NCI-H1417 (cell line): ENCODE results near the gene RAD18.
A peak's percentile ranks its signal among the peaks of the same experiment; 100 is the strongest.

ENCODE experiments used
- DNase-seq, 3 experiments: peaks; one replicate each; lab custom pipeline; 2025; lab: John Stamatoyannopoulos, UW

RAD18 gene

GRCh38 chr3:8963137-8963853, at the start of gene RAD18:
RAD18 (minus strand) TSS chr3:8963472; CDS start chr3:8963385, 87 bp downstream.
- peak; percentile 83 to 91 (median 88) for DNase-seq

DNA sequence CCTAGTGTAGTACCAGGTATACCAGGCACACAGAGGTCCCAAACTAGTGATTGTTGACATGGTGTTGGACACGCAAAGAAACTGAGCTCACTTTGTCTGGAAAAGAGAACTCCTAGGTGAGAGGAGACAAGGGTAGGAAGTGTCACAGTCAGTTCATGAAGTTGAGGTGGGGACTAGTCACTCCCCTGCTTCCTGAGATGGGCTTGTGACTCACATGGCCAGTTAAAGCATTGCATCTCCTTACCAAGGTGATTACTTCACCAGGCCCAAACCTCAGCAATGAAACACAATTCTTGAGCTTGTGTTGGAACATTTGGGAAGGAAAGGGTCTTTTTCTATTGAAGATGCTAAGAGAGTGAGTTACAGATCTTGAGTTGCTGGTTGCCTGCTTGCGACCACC, 49.2 kb upstream of the RAD18 start:
- DNase-seq: no peak

- no peak for DNase-seq
Observed at GRCh38 chr3:9009976-9010545, 46.8 kb upstream of the RAD18 start.

DNA sequence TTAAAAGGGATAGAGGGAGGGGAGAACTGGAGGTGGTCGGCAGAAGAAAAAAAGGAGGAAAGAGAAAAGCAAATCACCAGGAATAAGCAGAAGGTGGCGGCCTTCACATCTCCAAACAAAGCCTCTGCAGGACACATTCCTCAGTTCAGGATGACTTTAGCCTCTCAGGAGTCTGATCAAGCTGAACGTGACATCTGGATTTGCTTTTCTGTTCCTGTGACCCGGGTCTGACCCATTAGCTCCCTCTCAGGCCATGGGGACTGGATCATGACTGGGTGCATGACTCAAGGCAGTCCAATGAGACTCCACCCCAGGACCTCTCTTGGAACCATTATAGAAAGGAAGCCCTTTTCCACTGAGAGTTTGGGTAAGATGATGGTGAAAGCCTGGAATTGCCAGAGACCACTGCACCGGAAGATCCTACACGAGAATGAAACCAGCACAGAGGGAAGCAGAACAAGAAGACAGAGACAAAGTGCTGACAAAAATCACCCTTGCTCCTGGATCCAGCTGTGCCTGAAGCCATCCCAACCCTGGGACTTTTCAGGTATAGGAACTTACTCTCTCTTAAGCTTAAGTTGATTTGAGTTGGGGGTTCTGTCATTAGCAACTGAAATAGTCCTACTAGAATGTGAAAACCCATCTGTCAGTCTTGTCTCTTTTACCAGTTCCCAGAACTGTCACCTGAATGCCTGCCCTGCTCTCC, 45.4 kb upstream of the RAD18 start:
- DNase-seq: no peak

- DNase-seq: no peak
Observed at GRCh38 chr3:9007928-9008327, 44.7 kb upstream of the RAD18 start.

GRCh38 chr3:9007213-9007612, 43.9 kb upstream of the RAD18 start:
- no peak for DNase-seq

DNA sequence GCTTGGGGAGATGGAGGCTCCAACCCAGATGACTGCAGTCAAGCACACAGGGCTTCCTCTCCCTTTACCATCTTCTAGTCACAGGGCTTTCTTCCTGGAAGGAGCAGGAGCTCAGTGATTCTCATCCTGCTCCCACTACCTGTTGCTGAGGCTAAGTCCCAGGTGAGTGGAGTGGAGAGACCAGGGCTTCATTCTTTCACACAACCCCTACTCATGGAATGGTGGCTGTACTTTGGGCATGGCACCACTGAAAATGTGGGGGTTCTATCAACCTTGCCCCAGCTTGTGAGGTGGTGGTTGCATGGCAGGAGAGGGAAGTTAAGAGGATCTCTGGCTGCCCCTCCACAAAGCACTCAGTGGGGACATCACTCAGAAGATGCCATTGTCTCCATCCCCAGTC, 36.8 kb upstream of the RAD18 start:
- no peak for DNase-seq

- DNase-seq: no peak
Observed at GRCh38 chr3:8997151-8997550, 33.9 kb upstream of the RAD18 start.

DNA sequence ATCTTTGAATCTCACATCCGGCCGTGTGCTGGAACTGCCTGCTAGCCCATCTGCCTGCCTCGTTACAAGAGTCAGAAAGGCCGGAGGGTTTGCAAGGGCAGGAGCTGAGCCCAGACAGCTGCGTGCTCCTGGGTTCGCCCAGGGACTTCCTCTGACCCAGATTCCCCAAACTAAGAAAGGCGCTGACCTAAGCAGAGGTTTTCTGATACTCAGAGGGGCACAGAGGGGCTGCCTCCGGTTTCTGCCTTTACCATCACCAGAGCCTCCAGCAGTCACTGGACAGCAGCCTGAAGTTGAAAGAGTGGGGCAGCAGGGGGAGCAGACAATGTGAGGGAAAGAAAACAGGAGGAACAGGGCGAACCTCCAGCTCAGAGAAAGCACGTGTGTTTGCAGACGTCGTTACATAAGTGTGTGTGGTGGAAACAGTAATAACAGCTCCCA, 33.4 kb upstream of the RAD18 start:
- peak in 1 of 3 experiments; percentile 14 for DNase-seq

DNA sequence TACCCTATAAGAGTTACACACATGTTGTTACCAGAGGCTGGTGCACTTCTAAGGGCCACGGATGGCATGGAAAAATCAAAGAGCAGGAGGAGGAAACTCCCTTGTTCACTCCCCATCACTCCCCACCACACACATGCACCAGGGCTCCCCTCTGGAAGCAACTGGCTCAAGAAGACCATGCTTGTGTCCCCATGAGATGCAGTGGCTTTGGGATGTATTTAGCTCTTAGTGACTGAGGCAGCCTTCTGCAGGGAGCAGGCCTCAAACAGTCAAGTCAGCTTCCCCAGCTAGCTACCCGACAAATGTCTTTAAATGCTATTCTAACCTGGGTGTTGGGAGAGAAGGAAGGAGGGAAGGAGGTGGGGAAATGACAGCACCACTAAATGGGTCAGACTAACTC, 32.9 kb upstream of the RAD18 start:
- no peak for DNase-seq

DNA sequence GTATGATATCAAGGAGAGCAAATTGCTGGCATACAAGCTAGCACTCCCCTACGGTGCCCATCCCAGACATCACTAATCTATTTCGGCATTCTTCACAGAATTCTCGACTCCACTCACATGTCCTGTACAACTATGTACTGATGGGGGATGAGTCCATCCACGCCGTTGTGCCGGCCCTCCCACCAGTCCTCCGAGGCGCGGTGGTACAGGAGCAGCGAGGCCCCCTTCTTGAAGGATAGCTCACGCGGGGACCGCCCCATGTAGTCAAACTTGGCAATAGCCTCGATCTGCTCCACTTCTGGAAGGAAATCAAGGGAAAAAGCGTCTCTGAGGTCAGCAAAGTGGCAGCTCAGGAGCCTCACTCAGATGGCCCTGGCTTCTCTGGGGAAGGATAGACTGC, 31.0 kb upstream of the RAD18 start:
- no peak for DNase-seq

- DNase-seq: no peak
Observed at GRCh38 chr3:8993331-8993730, 30.1 kb upstream of the RAD18 start.

DNA sequence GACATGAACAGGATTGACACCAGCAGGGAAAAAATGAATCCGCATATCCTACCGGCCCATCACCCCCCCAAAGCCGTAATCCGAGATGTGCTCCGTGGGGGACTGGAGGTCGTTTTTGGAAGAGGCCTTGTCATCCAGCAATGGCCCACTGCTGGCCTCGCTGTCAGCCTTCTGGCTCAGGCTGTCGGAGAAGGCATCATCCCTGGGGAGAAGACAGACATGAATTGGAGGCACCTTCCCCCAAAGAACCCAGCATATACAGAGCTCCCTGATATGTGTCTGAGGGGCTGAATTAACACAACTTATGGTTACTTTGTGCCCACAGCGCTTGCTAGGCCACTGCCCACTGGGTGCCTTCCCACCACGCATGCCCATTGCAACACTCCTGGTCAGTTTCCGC, 29.6 kb upstream of the RAD18 start:
- DNase-seq: no peak

- DNase-seq: no peak
Observed at GRCh38 chr3:8992199-8992598, 28.9 kb upstream of the RAD18 start.

DNA sequence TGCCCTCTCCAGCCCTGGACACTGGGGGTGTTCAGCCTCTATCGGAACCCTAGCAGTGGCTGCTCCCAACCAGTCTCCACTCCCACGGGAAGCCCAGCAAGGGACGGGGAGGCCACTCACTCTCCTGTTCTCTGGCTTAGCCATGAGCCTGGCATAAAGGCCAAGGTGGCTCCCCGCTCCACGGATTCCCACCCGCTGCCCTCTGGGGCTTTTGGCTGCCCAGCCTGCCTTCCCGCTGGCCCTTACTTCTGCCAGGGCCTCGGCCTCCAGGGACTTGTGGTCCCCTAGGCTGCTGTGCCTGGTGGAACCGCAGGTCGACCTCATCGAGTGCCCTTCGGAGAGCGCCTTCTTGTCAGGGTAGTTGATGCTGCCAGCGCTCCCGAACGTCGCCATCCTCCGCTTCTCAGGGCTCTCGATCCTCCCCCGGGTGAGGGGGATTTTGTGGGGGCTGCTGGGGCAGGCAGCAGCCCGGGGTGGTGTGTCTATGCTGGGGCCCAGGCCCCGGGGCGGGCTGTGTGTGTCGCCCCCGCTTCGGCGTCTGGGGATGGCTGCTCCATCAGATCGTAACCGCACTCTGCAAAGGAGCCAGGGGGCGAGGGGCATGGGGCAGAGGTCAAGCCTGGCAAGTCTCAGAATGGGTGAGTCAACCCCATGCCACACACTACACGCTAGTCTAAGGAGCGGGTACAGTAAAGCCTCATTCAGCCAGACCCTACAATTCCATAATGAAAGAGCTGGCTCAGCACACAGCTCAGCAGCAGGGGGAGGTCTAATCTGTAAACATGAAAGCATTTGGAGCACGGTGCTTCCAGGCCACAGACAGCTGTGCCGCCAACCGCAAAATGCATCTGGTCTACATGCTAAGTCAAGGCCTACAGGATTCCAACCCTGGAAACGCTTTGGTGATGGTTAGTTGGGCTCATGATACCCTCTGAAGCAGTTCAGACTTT, 27.3 kb upstream of the RAD18 start:
- DNase-seq: peak in 1 of 3 experiments; percentile 11

DNA sequence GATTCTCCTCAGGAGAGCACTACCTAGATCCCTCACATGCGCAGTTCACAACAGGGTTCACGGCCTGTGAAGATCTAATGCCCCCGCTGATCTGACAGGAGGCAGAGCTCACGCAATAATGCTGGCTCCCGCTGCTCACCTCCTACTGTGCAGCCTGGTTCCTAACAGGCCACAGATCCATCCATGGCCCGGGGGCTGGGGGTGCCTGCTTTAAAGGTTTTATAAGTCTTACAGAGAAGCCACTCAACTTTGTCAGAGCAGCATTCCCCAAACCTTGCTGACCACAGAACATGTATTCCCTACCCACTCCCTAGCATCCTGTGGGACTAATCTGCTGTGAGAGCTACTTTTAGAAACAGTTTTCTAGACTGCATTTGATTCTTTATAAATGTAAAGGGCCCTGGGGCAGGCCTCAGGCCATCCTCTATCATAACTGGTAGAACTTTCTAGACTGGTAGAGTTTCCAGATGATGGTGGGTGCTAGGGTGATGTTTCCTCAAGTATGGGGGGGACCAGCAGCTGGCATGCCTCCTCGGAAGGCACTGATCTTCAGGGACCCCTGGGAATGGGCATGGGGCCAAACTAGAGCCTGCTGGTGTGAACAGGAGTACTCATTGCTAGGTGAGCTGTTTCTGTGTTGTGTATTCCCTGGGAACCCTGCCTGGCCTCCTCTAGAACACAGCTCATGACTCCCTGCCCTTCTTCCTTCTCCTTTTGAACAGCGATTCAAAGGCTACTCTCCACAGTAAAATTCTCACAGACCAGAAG, 25.7 kb upstream of the RAD18 start:
- no peak for DNase-seq

GRCh38 chr3:8988384-8988655, 25.0 kb upstream of the RAD18 start:
- no peak for DNase-seq

DNA sequence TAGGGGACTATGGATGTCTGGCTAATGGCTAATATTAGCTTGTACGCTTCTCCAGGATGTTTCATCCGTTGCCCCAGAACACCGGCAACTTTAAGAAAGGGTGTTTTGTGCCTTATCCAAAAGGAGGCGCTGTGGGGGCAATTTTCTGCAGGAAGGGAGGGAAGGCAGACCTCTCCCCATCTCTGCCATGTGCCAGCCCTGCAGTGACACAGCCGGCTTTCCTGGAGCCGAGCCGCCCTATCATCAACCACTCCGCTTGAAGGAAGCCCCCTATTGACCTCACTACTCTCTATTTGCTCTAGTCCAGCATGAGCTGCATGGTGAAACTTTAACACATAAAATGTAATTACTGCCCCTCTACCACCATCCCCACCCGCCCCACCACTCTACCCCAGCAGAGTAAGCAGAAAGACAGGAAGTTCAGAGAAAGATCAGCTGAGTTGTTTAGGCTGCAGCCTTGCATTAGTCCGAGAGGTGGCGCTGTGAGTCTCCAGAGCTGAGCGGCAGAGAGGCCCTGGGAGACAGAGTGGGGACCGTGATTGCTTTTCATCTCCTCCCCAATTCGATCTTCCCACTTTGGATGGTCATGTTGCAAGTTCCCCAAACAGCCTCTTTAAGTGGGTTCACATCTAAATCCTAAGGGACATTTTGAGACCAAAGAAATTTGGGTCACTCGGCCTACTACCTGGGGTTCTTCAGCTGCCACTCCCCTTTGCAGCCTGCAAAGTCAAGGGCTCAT, 24.5 kb upstream of the RAD18 start:
- DNase-seq: peak in 2 of 3 experiments; percentile 11 to 19

GRCh38 chr3:8987226-8987625, 24.0 kb upstream of the RAD18 start:
- DNase-seq: no peak

DNA sequence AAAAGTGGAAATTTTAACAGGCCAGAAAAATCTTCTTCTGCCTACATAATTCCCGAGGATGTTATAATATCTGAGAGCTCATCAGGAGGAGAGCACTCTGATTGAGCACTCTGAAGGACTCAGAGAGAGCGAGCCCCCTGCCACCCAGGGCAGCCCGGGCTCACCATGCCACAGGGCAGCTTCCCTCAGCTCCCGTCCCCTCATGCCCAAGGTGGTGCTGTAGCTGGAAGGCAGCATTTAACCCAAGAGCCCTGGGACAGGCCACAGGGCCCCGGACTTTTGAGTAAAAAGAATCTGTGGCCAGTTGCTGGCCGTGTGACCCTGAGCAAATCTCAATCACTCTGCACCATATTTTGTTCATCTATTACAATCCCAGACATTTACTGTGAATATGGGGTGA, 23.5 kb upstream of the RAD18 start:
- DNase-seq: no peak

DNA sequence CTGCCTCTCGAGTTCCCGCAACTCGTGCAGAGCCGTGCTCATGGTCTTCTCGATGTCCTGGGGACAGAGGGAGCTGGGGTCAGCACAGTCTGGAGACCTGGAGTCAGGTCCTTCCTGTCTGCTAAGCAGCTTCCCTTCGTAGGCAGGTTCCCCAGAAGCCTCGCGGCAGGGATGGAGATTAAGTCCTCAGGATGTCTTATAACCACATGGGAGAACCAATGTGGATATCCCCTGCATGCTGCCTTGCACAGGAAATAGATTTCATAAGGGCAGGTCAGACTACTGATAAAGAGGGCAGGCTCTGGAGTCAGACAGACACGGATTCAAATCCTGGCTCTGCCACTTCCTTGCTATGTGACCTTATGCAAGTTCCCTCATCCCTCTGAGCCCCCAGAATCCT, 22.6 kb upstream of the RAD18 start:
- no peak for DNase-seq
